ENCODE measurements around the gene FOCAD. TPM values are rescaled to one million over a fixed set of nuclear protein-coding genes. Genes with fewer than 3 reads are reported as not detected.

Gene FOCAD
- total RNA-seq, 1 donor from 2014 or later: 25.5 TPM

GRCh38 chr9:20863945-20864344 lies 179.9 kb downstream of the FOCAD start:
- TF ChIP-seq CTCF (IDR thresholded peaks at IDR 0.05): no peak
- ATAC-seq: no peak
- Histone ChIP-seq H3K4me3 (no peak overlapping the region), H3K4me1 (peaks cover 4% of the 10 kb centered on the region), H3K27ac (no peak overlapping the region), H3K9me3 (no peaks in the 10 kb centered on the region), H3K36me3 (no peaks in the 10 kb centered on the region), H3K27me3 (no peaks in the 10 kb centered on the region)
- intact Hi-C loops (cut with DNase I): no loop called here
- no peak for DNase-seq

- H3K4me1 ChIP-seq: peaks cover 4% of the 10 kb centered on the region
- no peak overlapping the region for H3K27ac ChIP-seq
- H3K36me3 ChIP-seq: no peaks in the 10 kb centered on the region
- H3K9me3 ChIP-seq: no peaks in the 10 kb centered on the region
- TF ChIP-seq CTCF (IDR thresholded peaks at IDR 0.05): no peak
- no peak overlapping the region for H3K4me3 ChIP-seq
- intact Hi-C loops (cut with DNase I): no loop called here
- ATAC-seq (peak; percentile 53), DNase-seq (no peak)
- no peaks in the 10 kb centered on the region for H3K27me3 ChIP-seq
Observed at GRCh38 chr9:20865347-20865746, 181.3 kb downstream of the FOCAD start.

GRCh38 chr9:20870115-20870514 lies 186.1 kb downstream of the FOCAD start:
- no peak for DNase-seq
- H3K27ac ChIP-seq: no peak overlapping the region
- H3K4me3 ChIP-seq: no peak overlapping the region
- intact Hi-C loops (cut with DNase I): no loop called here
- no peaks in the 10 kb centered on the region for H3K9me3 ChIP-seq
- ATAC-seq: no peak
- H3K36me3 ChIP-seq: no peaks in the 10 kb centered on the region
- H3K27me3 ChIP-seq: no peaks in the 10 kb centered on the region
- H3K4me1 ChIP-seq: no peaks in the 10 kb centered on the region
- TF ChIP-seq CTCF (IDR thresholded peaks at IDR 0.05): no peak

- H3K4me1 ChIP-seq: no peaks in the 10 kb centered on the region
- intact Hi-C loops (cut with DNase I): no loop called here
- no peaks in the 10 kb centered on the region for H3K9me3 ChIP-seq
- ATAC-seq (peak; percentile 25), DNase-seq (no peak)
- no peaks in the 10 kb centered on the region for H3K27me3 ChIP-seq
- H3K36me3 ChIP-seq: no peaks in the 10 kb centered on the region
- no peak overlapping the region for H3K4me3 ChIP-seq
- no peak overlapping the region for H3K27ac ChIP-seq
- TF ChIP-seq CTCF (IDR thresholded peaks at IDR 0.05): no peak
Observed at GRCh38 chr9:20872340-20872977, 188.4 kb downstream of the FOCAD start.

- ATAC-seq: peak; percentile 22
- no peak for TF ChIP-seq CTCF (IDR thresholded peaks at IDR 0.05)
- H3K36me3 ChIP-seq: no peaks in the 10 kb centered on the region
Observed at GRCh38 chr9:20873240-20873865, 189.3 kb downstream of the FOCAD start.

More at GRCh38 chr9:20873240-20873865, 189.3 kb downstream of the FOCAD start:
- Histone ChIP-seq H3K27ac (no peak overlapping the region), H3K4me3 (no peak overlapping the region), H3K9me3 (no peaks in the 10 kb centered on the region), H3K27me3 (no peaks in the 10 kb centered on the region), H3K4me1 (no peaks in the 10 kb centered on the region)
- no peak for DNase-seq
- intact Hi-C loops (cut with DNase I): no loop called here

Data from upper lobe of right lung (tissue), 1 donor.